CD4-positive, alpha-beta T cell treated with Interleukin-17A for 1 hour (primary cell): ENCODE results near the gene RAI14.
"Not testable (repeated sequence)": the region's sequence is repeated elsewhere in the genome, so short reads cannot be mapped to it uniquely, and the experiment has no call there.

Source experiments
- DNase-seq: peaks from one replicate; pipeline ENCODE4 v3.0.0-alpha.2; 2020

The RAI14 gene

DNA sequence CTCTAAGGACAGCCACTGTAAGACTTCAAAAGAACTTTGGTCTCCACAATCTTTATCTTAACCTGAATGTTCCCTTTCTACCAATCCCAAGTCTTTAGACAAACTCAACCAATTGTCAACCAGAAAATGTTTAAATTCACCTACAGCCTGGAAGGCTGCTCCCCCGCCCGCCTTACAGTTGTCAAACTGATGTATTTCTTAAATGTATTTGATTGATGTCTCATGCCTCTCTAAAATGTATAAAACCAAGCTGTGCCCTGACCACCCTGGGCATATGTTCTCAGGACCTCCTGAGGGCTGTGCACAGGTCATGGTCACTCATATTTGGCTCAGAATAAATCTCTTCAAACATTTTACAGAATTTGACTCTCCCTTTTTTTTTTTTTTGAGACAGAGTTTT is 45.3 kb downstream of the RAI14 start:
- not testable (repeated sequence) for DNase-seq

DNA sequence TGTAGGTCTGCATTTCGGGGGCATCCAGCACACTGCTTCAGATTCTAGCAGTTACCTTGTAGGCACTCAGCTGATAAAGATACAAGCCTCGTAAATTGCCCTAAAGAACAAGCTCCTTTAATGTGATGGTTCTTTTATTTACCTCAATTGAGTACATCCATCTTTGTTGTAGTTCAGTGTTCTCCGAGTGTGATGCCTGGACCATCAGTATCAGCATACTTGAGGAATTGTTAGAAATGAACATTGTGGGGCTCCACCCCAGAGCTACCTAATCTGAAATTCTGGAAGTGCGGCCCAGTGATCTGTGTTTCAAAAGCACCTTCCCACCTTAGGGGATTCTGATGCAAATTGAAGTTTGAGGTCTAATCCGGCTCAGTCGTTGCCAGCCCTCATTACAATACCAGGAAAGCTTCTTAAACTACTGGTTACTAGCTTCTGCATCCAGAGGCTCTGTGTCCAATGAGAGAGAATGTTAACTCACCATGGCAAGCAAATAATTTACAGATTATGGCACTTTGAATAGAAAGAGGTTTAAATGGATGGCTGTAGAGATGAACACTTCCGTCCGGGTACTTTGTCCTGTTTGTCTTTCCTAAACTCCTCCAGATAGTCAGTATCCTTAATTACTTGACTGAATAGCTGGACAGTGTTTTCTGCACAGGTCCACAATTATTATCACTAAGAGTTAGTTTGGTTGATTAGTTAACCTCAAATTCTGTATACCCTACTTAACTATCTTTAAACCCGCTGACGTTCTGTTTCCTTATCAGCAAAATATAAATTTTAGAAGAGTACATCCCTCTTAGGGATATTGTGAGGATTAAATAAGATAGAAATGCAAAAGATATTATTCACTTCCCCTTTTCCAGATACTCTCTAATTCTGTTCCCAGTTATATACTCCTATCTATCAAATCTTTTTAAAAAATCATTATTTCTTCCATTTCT is 47.9 kb downstream of the RAI14 start:
- no peak for DNase-seq

DNA sequence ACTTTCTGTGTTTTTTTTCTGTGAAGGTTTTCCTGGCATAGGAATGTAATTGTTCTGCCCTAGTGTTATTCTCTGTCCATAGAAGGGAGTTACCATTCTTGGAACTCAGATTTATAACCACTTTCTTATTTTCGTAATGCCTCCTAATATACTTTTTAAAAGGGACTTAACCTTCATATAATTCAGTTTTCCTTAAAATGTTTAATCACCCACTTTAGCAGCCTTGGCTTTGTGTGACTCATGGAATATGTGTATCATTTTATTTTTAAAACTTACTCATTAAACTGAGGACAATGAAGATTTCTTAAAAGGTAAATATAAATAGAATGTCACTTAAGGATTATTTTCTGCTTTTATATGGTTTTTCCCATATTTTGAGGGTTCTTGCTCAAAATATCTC is 50.0 kb downstream of the RAI14 start:
- no peak for DNase-seq

DNA sequence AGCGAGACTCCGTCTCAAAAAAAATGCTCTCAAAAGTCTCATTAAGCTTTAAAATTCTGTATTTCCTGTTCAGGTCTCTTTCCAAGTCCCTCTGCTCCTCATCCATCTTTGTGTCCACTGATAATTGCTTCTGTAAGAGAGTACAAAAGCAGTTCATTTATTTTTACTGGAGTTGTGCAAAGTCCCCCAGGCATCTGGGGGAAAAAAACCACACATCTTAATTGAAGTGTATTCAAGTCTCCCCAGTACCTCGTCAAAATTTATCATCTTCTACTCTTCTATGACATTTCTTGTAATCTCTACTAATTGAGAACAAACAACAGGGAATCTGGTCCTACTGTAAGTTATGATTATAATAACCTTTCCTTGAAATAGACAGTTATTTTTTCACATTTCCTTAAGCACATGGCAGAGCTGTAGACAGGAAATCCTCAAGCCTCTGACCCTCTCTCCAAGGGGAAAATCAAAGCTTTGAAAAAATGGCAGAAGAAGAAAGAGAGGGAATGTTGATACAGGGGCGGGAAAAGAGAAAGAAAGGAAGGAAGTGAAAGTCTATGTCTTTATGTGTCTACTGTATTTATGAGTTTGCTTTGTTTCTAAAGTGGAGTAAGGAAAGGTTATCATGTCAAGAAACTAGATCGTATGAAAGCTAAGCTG is 51.5 kb downstream of the RAI14 start:
- DNase-seq = no peak

DNA sequence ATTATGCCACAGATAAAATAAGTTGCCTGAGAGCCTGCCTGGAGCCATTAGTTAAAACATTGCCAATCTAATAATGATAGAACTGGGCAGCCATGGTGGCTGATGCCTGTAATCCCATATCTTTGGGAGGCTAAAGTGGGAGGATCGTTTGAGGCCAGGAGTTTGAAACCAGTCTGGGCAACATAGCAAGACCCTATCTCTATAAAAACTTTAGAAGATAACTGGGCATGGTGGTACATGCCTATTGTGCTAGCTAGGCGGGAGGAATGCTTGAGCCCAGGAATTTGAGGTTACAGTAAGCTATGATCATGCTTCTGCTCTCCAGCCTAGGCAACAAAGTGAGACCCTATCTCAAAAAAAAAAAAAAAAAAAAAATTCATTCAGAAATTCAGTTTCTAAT is 52.6 kb downstream of the RAI14 start:
- no peak for DNase-seq

DNA sequence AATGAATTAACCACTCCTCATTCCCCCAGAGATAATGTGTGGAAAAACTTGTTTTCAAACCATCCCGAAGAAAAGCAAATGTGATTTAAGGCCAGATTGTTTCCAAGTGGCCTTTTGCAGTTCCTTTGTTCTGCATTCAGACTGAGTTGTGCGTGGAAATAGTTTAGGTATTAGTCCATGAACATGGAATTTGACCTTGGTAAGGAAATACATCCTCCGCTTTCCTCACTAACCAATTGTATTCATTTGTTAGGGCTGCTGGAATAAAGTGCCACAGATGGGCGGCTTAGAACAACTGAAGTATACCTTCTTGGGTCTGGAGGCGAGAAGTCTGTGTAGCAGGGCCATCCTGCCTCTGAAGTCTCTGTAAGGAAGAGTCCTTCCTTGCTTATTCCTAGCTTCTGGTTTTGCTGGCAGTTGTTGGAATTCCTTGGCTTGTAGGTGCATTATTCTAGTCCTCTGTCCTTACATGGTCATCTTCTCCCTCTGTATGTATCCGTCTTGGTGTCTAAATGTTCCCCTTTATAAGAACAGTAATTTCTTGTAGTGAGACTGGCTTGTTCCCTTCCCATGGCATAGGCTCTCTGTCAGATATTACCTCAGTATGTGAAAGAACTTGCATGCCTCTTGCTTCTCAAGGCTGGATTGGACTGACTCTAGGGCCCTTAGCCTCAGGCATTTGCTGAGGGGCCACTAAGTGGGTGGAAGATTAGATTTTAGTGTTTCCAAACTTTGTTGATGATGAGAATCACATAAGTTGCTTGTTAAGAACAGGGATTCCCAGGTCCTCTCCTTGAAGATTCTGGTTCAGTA is 53.9 kb downstream of the RAI14 start:
- no peak for DNase-seq

DNA sequence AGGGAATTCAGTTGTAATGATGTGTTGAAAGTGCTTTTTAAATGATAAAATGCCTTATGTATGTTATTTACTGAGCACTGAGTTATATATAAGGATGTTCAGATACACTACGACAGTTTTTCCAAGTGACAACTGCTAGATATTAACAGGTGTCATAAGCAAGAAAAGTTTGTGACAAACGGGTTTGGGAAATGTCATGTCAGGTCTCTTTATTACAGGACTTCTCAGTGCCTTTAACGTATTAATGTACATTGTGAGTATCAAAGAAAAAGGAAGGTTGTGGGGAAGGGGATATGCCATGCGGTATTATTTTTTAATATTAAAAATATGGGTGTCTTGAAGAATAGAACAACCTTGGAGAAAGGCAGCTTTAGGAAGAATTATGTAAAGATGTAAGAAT is 56.4 kb downstream of the RAI14 start:
- DNase-seq = no peak

DNA sequence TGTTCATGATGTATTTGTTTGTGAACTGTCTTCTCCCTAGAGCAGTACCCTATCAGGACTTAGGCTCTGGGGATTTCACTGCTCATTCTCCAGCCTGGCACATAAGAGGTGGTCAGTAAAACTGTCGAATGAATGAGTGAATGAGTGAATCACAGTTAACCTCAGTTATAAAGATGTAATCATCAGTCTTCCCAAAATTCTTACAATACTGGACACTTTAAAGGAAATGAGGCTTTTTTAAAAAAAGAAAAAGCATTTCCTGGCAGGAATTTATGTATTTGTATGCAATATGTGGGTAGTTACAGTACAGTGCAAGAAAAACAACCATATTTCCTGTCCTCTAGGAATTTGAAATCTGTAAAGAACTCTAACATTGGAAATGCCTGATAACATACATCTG is 59.6 kb downstream of the RAI14 start:
- no peak for DNase-seq

DNA sequence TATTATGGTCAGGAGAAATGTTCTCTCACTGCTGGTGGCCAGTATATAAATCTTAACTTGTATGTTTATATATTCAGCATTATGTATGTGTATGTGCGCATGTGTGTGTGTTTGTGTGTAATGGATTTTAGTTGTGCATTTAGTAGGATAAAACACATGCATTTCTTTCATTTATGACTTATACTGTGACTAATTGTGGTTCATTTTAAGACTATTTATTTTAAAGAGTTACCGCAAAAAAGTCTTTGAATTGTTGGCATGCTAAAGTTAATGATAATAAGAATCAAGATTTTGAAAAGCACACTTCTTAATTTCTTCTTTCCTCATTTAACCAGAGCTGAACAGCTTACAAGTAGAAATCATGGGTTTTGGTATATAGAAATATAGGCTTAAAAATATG is 60.9 kb downstream of the RAI14 start:
- no peak for DNase-seq

DNA sequence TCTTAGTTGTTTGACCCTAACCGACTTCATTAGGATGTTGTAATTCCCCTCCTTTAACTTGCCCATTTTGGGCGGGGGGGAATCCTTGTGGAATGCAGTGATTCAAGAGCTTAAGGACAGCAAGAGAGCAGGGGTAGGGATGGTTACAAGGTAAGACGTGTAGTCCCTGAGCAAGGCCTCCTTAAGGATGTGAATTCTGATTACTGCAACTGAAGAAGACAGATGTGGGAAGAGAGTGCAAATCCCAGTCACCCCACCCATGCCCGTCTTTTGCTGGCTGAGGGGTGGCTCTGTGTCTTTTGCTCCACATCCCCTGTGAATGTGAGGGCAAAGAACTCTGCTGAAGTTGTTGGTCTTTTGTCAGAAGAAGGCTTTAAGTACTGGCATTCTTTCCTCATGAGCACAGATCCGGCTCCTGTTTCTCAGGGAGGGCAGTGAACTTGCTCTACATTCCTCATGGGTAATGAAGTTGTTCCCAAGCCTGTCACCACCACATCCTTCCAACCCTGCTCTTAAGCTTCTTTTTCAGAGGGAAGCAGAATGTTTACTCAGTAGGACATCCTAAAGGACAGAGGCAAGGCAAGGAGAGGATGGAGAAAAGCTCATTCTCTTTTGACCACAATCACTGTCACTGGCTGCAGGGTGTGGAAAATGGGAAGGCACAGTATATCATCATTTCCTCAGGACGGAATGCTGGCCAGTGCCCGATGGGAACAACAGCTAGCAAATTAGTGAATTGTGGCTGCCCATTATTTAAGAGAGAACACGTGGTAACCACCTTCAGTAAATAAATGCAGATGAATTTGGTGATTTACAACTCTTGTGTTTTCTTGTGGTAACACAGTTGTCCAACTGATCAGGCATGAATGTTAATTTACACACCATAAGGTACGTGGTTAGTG is 61.5 kb downstream of the RAI14 start:
- no peak for DNase-seq

DNA sequence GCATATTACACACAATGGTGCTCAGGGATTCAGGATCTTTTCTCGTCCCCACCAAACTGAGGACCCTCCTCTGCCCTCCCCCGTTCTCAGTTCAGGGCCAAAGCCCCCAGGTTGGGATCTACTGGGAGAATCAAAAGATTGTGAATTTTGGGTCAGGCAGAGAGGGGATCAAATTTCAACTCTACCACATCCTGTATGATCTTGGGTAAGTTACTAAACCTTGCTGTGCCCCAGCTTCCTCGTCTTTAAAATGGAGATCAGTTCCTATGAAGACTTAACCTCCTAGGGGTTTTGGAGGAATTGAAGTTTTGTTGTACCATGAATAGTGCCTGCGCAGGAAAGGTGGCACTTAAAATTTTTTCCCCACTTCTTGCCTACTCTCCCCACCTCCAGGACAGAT is 62.4 kb downstream of the RAI14 start:
- no peak for DNase-seq

DNA sequence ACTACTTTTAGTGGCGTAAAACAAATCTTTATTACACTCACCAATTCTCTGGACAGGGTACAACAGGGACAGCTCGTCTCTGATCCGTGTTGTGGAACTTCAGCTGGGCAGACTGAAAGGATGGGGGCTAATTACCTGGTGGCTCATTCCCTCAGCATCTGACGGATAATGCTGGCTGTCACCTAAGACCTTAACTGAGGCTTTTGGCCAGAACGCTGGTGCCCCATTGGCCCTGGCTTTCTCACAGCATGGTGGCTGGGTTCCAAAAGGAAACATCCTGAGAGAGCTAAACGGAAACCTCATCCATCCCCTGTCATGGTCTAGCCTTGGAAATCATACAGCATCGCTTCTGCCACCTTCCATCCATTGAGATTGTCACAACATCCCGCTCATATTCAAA is 62.9 kb downstream of the RAI14 start:
- DNase-seq = no peak

DNA sequence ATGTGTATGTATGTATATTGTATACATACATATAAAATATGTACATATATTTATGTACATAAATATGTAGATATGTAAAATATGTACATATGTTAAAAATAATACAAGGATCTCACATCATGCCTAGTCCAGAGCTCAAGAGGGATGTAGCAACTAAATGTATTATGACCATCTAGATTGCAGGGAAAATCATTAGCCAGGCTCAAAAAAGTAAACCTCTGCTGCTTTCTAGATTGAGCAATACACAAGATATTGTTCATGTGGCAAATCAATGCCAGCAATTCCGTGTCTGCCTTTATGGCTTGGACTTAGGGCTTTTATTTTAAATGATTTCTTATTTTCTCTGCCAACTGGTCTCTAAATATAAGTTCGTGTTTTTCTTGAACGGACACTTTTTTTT is 65.2 kb downstream of the RAI14 start:
- no peak for DNase-seq

DNA sequence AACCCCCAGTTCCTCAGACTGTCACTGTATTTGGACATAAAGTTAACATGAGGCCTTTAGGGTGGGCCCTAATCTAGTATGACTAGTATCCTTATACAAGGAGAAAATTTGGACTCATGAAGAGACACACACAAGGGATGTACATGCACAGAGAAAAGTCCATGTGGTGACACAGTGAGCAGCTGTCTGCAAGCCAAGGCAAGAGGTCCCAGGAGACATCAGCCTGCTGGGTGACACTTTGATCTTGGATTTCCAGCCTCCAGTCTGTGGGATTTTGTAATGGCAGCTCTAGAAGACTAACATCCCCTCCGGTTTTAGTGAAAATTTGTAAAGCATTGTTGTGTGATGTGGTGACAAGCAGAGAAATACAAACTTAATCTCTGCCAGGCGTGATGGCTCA is 66.1 kb downstream of the RAI14 start:
- DNase-seq = no peak

DNA sequence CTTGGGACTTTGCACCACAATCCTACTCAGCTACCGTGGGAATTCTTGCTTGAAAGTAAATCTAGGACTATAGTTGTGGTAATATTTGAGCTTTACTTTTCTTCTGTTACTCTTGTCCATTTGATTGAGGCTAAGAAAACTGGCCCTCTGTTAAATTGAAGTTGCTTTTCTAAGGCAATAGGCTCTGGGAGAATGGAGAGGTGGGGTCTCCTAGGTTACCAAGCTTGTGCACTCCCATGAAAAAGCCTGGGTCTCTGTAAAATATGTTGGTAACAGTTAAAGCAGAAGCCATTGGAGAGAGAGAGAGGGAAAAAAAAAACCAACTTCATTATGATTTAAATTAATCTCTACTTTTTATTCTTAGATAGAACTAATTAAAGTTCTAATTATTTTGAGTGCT is 68.6 kb downstream of the RAI14 start:
- no peak for DNase-seq

DNA sequence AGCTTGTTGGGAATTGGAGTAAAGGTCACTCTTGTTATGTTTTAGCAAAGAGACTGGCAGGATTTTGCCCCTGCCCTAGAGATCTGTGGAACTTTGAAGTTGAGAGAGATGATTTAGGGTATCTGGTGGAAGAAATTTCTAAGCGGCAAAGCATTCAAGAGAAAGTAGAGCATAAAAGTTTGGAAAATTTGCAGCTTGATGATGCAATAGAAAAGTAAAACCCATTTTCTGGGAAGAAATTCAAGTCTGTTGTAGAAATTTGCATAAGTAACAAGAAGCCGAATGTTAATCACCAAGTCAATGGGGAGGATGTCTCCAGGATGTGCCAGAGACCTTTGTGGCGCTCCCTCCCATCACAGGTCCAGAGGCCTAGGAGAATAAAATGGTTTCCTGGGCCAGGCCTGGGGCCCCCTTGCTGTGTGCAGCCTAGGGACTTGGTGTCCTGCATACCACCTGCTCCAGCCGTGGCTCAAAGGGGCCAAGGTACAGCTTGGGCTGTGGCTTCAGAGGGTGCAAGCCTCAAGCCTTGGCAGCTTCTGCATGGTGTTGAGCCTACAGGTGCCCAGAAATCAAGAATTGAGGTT is 71.1 kb downstream of the RAI14 start:
- not testable (repeated sequence) for DNase-seq

DNA sequence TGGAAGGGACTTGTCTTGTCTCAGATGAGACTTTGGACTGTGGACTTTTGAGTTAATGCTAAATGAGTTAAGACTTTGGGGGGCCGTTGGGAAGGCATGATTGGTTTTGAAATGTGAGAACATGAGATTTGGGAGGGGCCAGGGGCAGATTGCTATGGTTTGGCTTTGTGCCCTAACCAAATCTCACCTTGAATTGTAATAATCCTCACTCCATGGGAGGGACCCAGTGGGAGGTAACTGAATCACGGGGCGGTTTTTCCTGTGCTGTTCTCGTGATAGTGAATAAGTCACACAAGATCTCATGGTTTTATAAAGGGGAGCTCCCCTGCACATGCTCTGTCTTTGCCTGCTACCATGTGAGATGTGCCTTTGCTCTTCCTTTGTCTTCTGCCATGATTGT is 72.1 kb downstream of the RAI14 start:
- no peak for DNase-seq

DNA sequence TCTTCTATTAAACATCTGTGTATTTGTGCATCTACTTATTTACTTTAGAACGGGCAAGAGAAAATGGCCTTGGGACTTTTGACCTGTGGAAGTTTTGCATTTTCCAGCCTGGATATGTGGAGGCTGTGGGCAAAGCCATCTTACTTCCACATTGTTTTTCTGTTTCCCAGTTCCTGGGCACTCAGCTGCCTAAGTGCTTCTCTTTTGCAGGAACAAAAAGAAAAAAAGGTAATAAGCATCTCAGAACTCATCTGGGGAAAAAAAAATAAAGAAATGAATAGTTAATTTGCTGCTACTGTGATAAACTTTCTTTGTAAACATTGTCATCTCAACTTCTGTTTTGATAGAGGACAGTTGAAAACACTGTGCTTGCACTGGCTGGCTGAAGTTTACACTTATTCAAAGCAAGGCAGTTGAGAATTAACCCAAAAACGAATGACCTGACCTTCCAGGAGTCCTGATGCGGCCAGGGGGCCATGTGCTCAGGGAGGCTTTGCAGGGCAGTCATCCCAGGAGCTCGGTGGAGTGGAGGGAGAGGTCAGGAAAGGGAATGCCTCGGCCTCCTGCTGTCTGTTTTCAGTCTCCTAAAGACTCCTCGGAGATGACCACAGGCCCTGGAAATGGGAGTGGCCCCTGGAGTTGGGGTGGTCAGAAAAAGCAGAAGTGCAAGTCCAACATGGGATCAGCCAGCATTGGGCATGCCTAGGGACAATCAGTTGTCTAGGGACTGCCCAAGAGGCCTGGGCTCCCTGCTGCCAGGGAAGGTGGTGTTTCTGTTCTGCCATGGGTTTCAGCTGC is 75.5 kb downstream of the RAI14 start:
- no peak for DNase-seq

DNA sequence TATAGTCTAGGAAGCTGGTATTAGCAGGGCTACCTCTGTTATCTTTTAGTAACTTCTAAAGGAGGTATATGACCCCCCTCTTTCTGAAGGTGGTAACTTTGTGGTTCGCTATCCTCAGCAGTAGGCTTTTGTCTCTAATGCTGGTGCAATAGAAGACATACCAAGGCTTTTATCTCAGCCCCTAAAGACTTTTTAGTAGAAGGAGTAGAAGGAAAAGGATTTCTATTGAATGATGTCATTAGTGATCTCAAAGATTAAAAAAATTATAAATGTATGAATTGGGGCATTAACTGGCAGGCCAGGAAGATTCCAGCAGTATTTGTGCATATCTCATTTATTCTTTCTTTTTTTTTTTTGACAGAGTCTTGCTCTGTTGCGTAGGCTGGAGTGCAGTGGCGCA is 78.2 kb downstream of the RAI14 start:
- DNase-seq = no peak

DNA sequence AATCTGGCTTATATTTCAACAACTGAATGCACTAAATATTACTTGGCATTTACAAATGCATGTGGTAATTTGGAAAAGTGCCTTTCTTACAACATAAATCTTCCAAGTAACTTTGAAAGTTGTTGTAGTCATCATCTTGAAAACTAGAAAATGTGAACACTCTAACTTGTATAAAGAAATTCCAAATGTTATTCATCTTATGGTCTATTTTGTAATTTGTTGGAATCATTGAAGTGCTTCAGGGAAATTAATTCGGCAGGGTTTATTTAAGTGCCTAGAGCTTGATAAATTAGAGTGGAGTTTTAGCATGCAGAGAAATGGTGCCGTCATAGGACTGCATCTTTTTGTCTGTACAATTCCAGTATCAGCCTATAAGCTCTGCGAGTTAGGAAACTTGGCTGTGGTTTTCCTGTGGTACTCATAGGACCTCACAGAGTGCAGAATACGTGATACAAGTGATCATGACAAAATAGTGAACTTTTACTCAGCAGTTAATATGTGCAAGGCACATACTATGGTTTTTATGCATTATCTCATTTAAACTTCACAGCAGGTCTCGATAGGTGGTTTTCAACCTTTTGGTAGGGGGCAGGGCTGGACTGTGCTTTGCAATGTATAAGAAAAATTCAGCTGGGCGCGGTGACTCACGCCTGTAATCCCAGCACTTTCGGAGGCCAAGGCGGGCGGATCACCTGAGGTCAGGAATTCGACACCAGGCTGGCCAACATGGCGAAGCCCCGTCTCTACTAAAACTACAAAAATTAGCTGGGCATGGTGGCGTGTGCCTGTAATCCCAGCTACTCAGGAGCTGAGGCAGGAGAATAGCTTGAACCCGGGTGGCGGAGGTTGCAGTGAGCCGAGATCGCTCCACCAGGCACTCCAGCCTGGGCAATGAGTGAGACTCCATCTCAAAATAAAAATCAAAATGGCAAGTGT is 79.6 kb downstream of the RAI14 start:
- DNase-seq = no peak
